KMS-11 (cell line): ENCODE data around the gene GLI3.

Experiments used
- H2AFZ ChIP-seq: fragments of 200-600 bp; sonication (generic); 2 replicates; pipeline ENCODE4 v1.6.1; 2016; ENCODE audit warnings: antibody characterized with exemption, mixed run types, low read depth
- H3K27ac ChIP-seq: fragments of 200-600 bp; sonication (generic); 2 replicates; pipeline ENCODE4 v1.6.1; 2016; ENCODE audit warnings: mild to moderate bottlenecking, mixed run types
- H3K27me3 ChIP-seq: fragments of 200-600 bp; sonication (generic); 2 replicates; pipeline ENCODE4 v1.6.1; 2017; ENCODE audit warnings: mild to moderate bottlenecking, low read depth, mixed run types, moderate library complexity; ENCODE audit not compliant: insufficient read depth
- H3K36me3 ChIP-seq: fragments of 200-600 bp; sonication (generic); 2 replicates; pipeline ENCODE4 v1.6.1; 2017; ENCODE audit warnings: mild to moderate bottlenecking, mixed run types; ENCODE audit not compliant: insufficient read depth
- H3K4me1 ChIP-seq: fragments of 200-600 bp; sonication (generic); 2 replicates; pipeline ENCODE4 v1.6.1; 2016; ENCODE audit warnings: mild to moderate bottlenecking, low read depth, mixed run types; ENCODE audit not compliant: poor library complexity, severe bottlenecking
- H3K4me2 ChIP-seq: fragments of 200-600 bp; sonication (generic); 2 replicates; pipeline ENCODE4 v1.7.0; 2016; ENCODE audit warnings: mild to moderate bottlenecking, mixed run types
- H3K4me3 ChIP-seq: fragments of 200-600 bp; sonication (generic); IDR thresholded peaks from 2 replicates; pipeline ENCODE4 v1.6.1; 2017; ENCODE audit warnings: low read depth, low read length, mixed read lengths; ENCODE audit not compliant: insufficient read depth
- H3K79me2 ChIP-seq: fragments of 200-600 bp; sonication (generic); 2 replicates; pipeline ENCODE4 v1.6.1; 2016; ENCODE audit warnings: low read depth, mixed run types; ENCODE audit not compliant: insufficient read depth
- H3K9ac ChIP-seq: fragments of 200-600 bp; sonication (generic); 2 replicates; pipeline ENCODE4 v1.6.1; 2016; ENCODE audit warnings: mild to moderate bottlenecking, mixed run types
- H4K20me1 ChIP-seq: fragments of 200-600 bp; sonication (generic); 2 replicates; pipeline ENCODE4 v1.6.1; 2016; ENCODE audit warnings: mild to moderate bottlenecking, mixed run types; ENCODE audit not compliant: insufficient read depth
- TF ChIP-seq, protein P1 (sequence below): fragments of 200-600 bp; sonication (generic); conservative IDR thresholded peaks from 2 replicates; pipeline ENCODE4 v1.6.1; 2017; ENCODE audit warnings: low read depth, mild to moderate bottlenecking, antibody characterized with exemption, low read length, moderate library complexity, mixed read lengths

Gene GLI3

GRCh38 chr7:42241424-42241823 is 4.4 kb upstream of the GLI3 start:
- no peak overlapping the region for H2AFZ ChIP-seq
- H3K4me1 ChIP-seq = no peaks in the 10 kb centered on the region
- H4K20me1 ChIP-seq = no peaks in the 10 kb centered on the region
- no peak overlapping the region for H3K4me3 ChIP-seq
- no peaks in the 10 kb centered on the region for H3K79me2 ChIP-seq
- H3K27ac ChIP-seq = no peak overlapping the region
- TF ChIP-seq, protein P1, sequence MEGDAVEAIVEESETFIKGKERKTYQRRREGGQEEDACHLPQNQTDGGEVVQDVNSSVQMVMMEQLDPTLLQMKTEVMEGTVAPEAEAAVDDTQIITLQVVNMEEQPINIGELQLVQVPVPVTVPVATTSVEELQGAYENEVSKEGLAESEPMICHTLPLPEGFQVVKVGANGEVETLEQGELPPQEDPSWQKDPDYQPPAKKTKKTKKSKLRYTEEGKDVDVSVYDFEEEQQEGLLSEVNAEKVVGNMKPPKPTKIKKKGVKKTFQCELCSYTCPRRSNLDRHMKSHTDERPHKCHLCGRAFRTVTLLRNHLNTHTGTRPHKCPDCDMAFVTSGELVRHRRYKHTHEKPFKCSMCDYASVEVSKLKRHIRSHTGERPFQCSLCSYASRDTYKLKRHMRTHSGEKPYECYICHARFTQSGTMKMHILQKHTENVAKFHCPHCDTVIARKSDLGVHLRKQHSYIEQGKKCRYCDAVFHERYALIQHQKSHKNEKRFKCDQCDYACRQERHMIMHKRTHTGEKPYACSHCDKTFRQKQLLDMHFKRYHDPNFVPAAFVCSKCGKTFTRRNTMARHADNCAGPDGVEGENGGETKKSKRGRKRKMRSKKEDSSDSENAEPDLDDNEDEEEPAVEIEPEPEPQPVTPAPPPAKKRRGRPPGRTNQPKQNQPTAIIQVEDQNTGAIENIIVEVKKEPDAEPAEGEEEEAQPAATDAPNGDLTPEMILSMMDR = no peak
- H3K27me3 ChIP-seq = no peaks in the 10 kb centered on the region
- H3K4me2 ChIP-seq = no peak overlapping the region
- H3K9ac ChIP-seq = no peak overlapping the region
- H3K36me3 ChIP-seq = no peaks in the 10 kb centered on the region

- Histone ChIP-seq H3K4me2 (no peak overlapping the region), H2AFZ (no peak overlapping the region), H3K4me1 (peaks cover 6% of the 10 kb centered on the region), H3K79me2 (no peaks in the 10 kb centered on the region), H3K9ac (no peak overlapping the region), H3K27ac (no peak overlapping the region), H3K4me3 (no peak overlapping the region), H4K20me1 (no peaks in the 10 kb centered on the region), H3K36me3 (no peaks in the 10 kb centered on the region), H3K27me3 (no peaks in the 10 kb centered on the region)
- TF ChIP-seq, protein P1 = no peak
These were observed 3.4 kb upstream of the GLI3 start for GRCh38 chr7:42240416-42240815.

- H3K79me2 ChIP-seq = no peaks in the 10 kb centered on the region
- TF ChIP-seq, protein P1 = no peak
- H3K4me3 ChIP-seq = no peak overlapping the region
- H3K4me1 ChIP-seq = peaks cover 6% of the 10 kb centered on the region
- no peak overlapping the region for H3K4me2 ChIP-seq
- H3K27me3 ChIP-seq = peaks cover 5% of the 10 kb centered on the region; the same call in 1 of the 2 replicates
- no peaks in the 10 kb centered on the region for H3K36me3 ChIP-seq
- no peaks in the 10 kb centered on the region for H4K20me1 ChIP-seq
- no peak overlapping the region for H3K27ac ChIP-seq
- H2AFZ ChIP-seq = no peak overlapping the region
- no peak overlapping the region for H3K9ac ChIP-seq
These were observed 1.8 kb upstream of the GLI3 start for GRCh38 chr7:42238709-42239366.

- H3K9ac ChIP-seq = peak overlapping the region; percentile 65; the same call in 1 of the 2 replicates
- H2AFZ ChIP-seq = peak overlapping the region; percentile 93
- H3K27ac ChIP-seq = peak overlapping the region; percentile 49
- H3K36me3 ChIP-seq = no peaks in the 10 kb centered on the region
- H3K4me2 ChIP-seq = peak overlapping the region; percentile 41; the same call in 1 of the 2 replicates
- H4K20me1 ChIP-seq = no peaks in the 10 kb centered on the region
- H3K79me2 ChIP-seq = no peaks in the 10 kb centered on the region
- H3K27me3 ChIP-seq = peaks cover 5% of the 10 kb centered on the region
- H3K4me1 ChIP-seq = peaks cover 6% of the 10 kb centered on the region
- TF ChIP-seq, protein P1 = no peak
- no peak overlapping the region for H3K4me3 ChIP-seq
These were observed 967 bp upstream of the GLI3 start for GRCh38 chr7:42237811-42238541.
